ENCODE data around the gene CAPN1. TPM values are rescaled to one million over a fixed set of nuclear protein-coding genes. Genes with fewer than 3 reads are reported as not detected.

CAPN1 gene
- total RNA-seq, 1 donor from 2014 or later, result 130 TPM

DNA sequence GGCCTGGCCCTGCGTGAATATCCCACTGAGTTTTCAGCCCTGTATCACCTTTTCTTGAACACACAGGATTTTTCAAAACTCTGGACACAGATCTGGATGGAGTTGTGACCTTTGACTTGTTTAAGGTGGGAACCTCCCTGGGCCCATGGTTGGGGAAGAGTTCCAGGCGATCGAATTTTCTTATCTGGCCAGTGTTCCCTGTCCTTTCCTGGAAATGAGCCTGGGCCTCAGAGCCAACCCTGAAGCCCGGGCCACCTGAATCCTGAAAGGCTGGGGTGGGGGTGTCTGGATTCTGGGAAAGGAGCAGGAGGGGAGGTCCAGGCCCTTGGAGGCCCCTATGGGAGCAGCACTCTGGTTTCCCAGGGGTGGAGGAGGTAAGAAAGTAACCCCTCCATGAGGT lies 29.0 kb downstream of the CAPN1 start:
- Mint-ChIP-seq H3K27ac (ENCODE audit: unreplicated experiment) (no peak overlapping the region), H3K9me3 (ENCODE audit: low read depth) (no peaks in the 10 kb centered on the region), H3K27me3 (ENCODE audit: low read depth) (no peaks in the 10 kb centered on the region), H3K36me3 (ENCODE audit: low read depth) (peaks cover 27% of the 10 kb centered on the region), H3K4me1 (ENCODE audit: low read depth) (no peaks in the 10 kb centered on the region), H3K4me3 (ENCODE audit: unreplicated experiment) (no peak overlapping the region)
- TF ChIP-seq, protein P1, sequence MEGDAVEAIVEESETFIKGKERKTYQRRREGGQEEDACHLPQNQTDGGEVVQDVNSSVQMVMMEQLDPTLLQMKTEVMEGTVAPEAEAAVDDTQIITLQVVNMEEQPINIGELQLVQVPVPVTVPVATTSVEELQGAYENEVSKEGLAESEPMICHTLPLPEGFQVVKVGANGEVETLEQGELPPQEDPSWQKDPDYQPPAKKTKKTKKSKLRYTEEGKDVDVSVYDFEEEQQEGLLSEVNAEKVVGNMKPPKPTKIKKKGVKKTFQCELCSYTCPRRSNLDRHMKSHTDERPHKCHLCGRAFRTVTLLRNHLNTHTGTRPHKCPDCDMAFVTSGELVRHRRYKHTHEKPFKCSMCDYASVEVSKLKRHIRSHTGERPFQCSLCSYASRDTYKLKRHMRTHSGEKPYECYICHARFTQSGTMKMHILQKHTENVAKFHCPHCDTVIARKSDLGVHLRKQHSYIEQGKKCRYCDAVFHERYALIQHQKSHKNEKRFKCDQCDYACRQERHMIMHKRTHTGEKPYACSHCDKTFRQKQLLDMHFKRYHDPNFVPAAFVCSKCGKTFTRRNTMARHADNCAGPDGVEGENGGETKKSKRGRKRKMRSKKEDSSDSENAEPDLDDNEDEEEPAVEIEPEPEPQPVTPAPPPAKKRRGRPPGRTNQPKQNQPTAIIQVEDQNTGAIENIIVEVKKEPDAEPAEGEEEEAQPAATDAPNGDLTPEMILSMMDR (IDR thresholded peaks at IDR 0.05), result no peak
- no peak for DNase-seq (ENCODE audit: low spot score)

GRCh38 chr11:65211293-65212105 lies 29.8 kb downstream of the CAPN1 start:
- Mint-ChIP-seq H3K27ac (ENCODE audit: unreplicated experiment) (no peak overlapping the region), H3K4me1 (ENCODE audit: low read depth) (no peaks in the 10 kb centered on the region), H3K9me3 (ENCODE audit: low read depth) (no peaks in the 10 kb centered on the region), H3K27me3 (ENCODE audit: low read depth) (no peaks in the 10 kb centered on the region), H3K36me3 (ENCODE audit: low read depth) (peaks cover 26% of the 10 kb centered on the region), H3K4me3 (ENCODE audit: unreplicated experiment) (no peak overlapping the region)
- no peak for DNase-seq (ENCODE audit: low spot score)
- TF ChIP-seq, protein P1 (IDR thresholded peaks at IDR 0.05), result no peak

DNA sequence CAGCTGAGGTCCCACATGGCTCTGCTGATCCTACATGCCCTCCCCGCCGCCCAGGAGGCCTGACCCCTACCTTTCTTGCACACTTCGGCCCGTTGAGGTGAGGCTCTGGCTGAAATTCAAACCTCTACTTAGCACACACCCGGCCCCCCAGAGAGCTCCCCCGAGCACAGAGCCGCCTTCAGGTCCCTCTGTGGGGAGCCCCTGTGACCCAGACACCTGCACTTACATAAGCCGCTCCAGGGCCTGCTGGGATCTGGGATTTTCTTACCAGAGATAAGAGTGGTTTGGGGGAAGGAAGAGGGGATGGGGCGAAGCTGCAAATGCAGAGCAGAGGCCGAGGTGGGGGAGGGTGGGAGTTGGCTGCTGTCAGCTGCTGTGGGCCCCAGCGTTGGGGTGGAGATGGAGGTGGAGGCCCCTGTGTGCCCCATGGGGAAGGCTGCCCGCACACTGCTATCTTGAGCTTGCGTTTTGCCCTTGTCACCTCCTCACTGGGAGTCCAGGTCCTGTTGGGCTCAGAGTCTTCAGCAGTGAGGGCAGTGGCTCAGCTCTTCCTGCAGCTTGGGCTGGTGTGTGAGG lies 30.6 kb downstream of the CAPN1 start:
- H3K9me3 Mint-ChIP-seq (ENCODE audit: low read depth), result no peaks in the 10 kb centered on the region
- peaks cover 22% of the 10 kb centered on the region for H3K36me3 Mint-ChIP-seq (ENCODE audit: low read depth)
- TF ChIP-seq, protein P1 (IDR thresholded peaks at IDR 0.05), result no peak
- no peaks in the 10 kb centered on the region for H3K4me1 Mint-ChIP-seq (ENCODE audit: low read depth)
- H3K27me3 Mint-ChIP-seq (ENCODE audit: low read depth), result no peaks in the 10 kb centered on the region
- H3K4me3 Mint-ChIP-seq (ENCODE audit: unreplicated experiment), result no peak overlapping the region
- no peak overlapping the region for H3K27ac Mint-ChIP-seq (ENCODE audit: unreplicated experiment)
- no peak for DNase-seq (ENCODE audit: low spot score)

GRCh38 chr11:65213322-65214211 lies 31.8 kb downstream of the CAPN1 start:
- H3K27me3 Mint-ChIP-seq (ENCODE audit: low read depth), result no peaks in the 10 kb centered on the region
- H3K9me3 Mint-ChIP-seq (ENCODE audit: low read depth), result no peaks in the 10 kb centered on the region
- no peak overlapping the region for H3K4me3 Mint-ChIP-seq (ENCODE audit: unreplicated experiment)
- no peak for DNase-seq (ENCODE audit: low spot score)
- no peak overlapping the region for H3K27ac Mint-ChIP-seq (ENCODE audit: unreplicated experiment)
- no peaks in the 10 kb centered on the region for H3K4me1 Mint-ChIP-seq (ENCODE audit: low read depth)
- H3K36me3 Mint-ChIP-seq (ENCODE audit: low read depth), result peaks cover 18% of the 10 kb centered on the region
- TF ChIP-seq, protein P1 (IDR thresholded peaks at IDR 0.05), result no peak
